ENCODE results near the gene ECM2. TPM values are rescaled to one million over a fixed set of nuclear protein-coding genes. Genes with fewer than 3 reads are reported as not detected.

ECM2 gene
- total and polyA plus RNA-seq, 2 of the 8 experiments (the other 6 are each of a cell fraction or from before 2014, with no cell fraction given) = not detected

- no peak for TF ChIP-seq SUZ12 (IDR thresholded peaks at IDR 0.05; ENCODE audit: low read length)
- no peak for TF ChIP-seq ATF2 (IDR thresholded peaks at IDR 0.05; ENCODE audit: low read length)
- TF ChIP-seq SIX5 (IDR thresholded peaks at IDR 0.05; ENCODE audit: low read depth, low read length) = no peak
- TF ChIP-seq SAP30 (IDR thresholded peaks at IDR 0.05; ENCODE audit: insufficient read depth, insufficient replicate concordance, low read length) = no peak
- TF ChIP-seq USF2 (IDR thresholded peaks at IDR 0.05; ENCODE audit: low read length) = no peak
- no peak for TF ChIP-seq CBX5 (IDR thresholded peaks at IDR 0.05; ENCODE audit: low read depth, low read length)
These were observed 23.2 kb downstream of the ECM2 start (continued) for GRCh38 chr9:92512622-92513021.
